ENCODE measurements around the gene CDX2.

The CDX2 gene

GRCh38 chr13:27915301-27916207 lies 53.6 kb downstream of the CDX2 start:
- DNase-seq, result no peak

GRCh38 chr13:27913160-27913559 lies 56.0 kb downstream of the CDX2 start:
- no peak for DNase-seq

- no peak for DNase-seq
These were observed 57.6 kb downstream of the CDX2 start for GRCh38 chr13:27911521-27911920.

Data from MV-4-11 (cell line).